ENCODE data around the gene FDXR.

Gene FDXR

GRCh38 chr17:74898376-74898946 lies 25.7 kb upstream of the FDXR start:
- DNase-seq (ENCODE audit: low read depth): no peak

GRCh38 chr17:74893936-74894671 lies 21.3 kb upstream of the FDXR start:
- DNase-seq (ENCODE audit: low read depth): no peak

GRCh38 chr17:74892974-74893911 lies 20.4 kb upstream of the FDXR start, which contains the start of gene FADS6:
Gene FADS6 (minus strand): TSS chr17:74893633. CDS start chr17:74893595, 38 bp downstream.
- DNase-seq (ENCODE audit: low read depth): no peak

- no peak for DNase-seq (ENCODE audit: low read depth)
Measured at GRCh38 chr17:74892013-74892841, 19.4 kb upstream of the FDXR start.

GRCh38 chr17:74890554-74890953 lies 17.8 kb upstream of the FDXR start:
- DNase-seq (ENCODE audit: low read depth): no peak

- no peak for DNase-seq (ENCODE audit: low read depth)
Measured at GRCh38 chr17:74888469-74888868, 15.7 kb upstream of the FDXR start.

- no peak for DNase-seq (ENCODE audit: low read depth)
Measured at GRCh38 chr17:74883241-74883745, 10.5 kb upstream of the FDXR start.

GRCh38 chr17:74882517-74883240 lies 9.9 kb upstream of the FDXR start:
- DNase-seq (ENCODE audit: low read depth): no peak

- DNase-seq (ENCODE audit: low read depth): no peak
Measured at GRCh38 chr17:74881073-74881472, 8.3 kb upstream of the FDXR start.

- DNase-seq (ENCODE audit: low read depth): no peak
Measured at GRCh38 chr17:74879308-74879707, 6.5 kb upstream of the FDXR start.

- no peak for DNase-seq (ENCODE audit: low read depth)
Measured at GRCh38 chr17:74878658-74879057, 5.9 kb upstream of the FDXR start.

GRCh38 chr17:74877592-74878548 lies 5.1 kb upstream of the FDXR start:
- DNase-seq (ENCODE audit: low read depth): no peak

GRCh38 chr17:74875977-74876593 lies 3.3 kb upstream of the FDXR start:
- no peak for DNase-seq (ENCODE audit: low read depth)

GRCh38 chr17:74875155-74875976 lies 2.6 kb upstream of the FDXR start:
- DNase-seq (ENCODE audit: low read depth): no peak

- DNase-seq (ENCODE audit: low read depth): no peak
Measured at GRCh38 chr17:74874615-74875037, 1.8 kb upstream of the FDXR start.

GRCh38 chr17:74873874-74874614 lies 1.2 kb upstream of the FDXR start:
- no peak for DNase-seq (ENCODE audit: low read depth)

GRCh38 chr17:74873037-74873873 lies 461 bp upstream of the FDXR start:
- DNase-seq (ENCODE audit: low read depth): peak; percentile 99

Data from stimulated activated CD4-positive, alpha-beta T cell treated with anti-CD3 and anti-CD28 coated beads, Interleukin-2, amount 100 ng/mL, for 4 hours (primary cell).